Measurements from ENCODE around the gene IGSF9B. TPM values are rescaled to one million over a fixed set of nuclear protein-coding genes. Genes with fewer than 3 reads are reported as not detected.

Gene IGSF9B
- total RNA-seq, 2 experiments from 2014 or later: 0.95 to 2.8 TPM

DNA sequence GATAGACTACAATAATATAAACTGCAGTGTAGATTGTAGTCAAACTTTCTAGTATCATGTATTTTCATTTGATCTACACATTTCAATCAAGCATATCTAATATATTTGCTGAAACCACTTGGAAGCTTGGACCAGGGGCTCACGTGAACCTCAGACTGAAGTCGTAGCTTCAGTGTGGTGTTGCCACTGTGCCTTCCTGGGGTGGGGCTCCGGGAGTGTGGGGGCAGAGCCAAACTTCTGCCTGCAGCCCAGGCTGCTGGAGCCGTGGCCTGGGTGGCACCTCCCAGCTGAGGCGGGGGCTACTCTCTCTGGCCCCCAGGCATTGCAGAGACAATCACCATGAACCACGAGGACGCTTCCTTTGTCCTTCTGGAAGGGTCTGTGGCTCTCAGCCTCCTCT is 36.3 kb upstream of the IGSF9B start:
- TF ChIP-seq, protein P1, sequence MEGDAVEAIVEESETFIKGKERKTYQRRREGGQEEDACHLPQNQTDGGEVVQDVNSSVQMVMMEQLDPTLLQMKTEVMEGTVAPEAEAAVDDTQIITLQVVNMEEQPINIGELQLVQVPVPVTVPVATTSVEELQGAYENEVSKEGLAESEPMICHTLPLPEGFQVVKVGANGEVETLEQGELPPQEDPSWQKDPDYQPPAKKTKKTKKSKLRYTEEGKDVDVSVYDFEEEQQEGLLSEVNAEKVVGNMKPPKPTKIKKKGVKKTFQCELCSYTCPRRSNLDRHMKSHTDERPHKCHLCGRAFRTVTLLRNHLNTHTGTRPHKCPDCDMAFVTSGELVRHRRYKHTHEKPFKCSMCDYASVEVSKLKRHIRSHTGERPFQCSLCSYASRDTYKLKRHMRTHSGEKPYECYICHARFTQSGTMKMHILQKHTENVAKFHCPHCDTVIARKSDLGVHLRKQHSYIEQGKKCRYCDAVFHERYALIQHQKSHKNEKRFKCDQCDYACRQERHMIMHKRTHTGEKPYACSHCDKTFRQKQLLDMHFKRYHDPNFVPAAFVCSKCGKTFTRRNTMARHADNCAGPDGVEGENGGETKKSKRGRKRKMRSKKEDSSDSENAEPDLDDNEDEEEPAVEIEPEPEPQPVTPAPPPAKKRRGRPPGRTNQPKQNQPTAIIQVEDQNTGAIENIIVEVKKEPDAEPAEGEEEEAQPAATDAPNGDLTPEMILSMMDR (conservative IDR thresholded peaks at IDR 0.05; ENCODE audit: low read length): no peak
- TF ChIP-seq EZH2phosphoT487 (IDR thresholded peaks at IDR 0.05; ENCODE audit: borderline replicate concordance, low read depth, low read length): no peak
- Histone ChIP-seq H3K9me3 (ENCODE audit: low read length) (no peaks in the 10 kb centered on the region), H3K4me3 (ENCODE audit: low read depth, low read length, poor library complexity, severe bottlenecking) (no peak overlapping the region), H3K36me3 (ENCODE audit: insufficient read depth, low read length) (no peaks in the 10 kb centered on the region), H4K20me1 (ENCODE audit: insufficient read depth, low read length) (no peaks in the 10 kb centered on the region), H3K79me2 (ENCODE audit: insufficient read depth, low read depth, low read length) (no peaks in the 10 kb centered on the region), H3K27ac (ENCODE audit: low read depth, low read length, poor library complexity, severe bottlenecking) (no peak overlapping the region), H3K4me2 (ENCODE audit: low read length) (no peak overlapping the region), H3K4me1 (ENCODE audit: insufficient read depth, low read length, poor library complexity, severe bottlenecking) (no peaks in the 10 kb centered on the region), H2AFZ (ENCODE audit: low read length) (no peak overlapping the region), H3K9me2 (ENCODE audit: insufficient read depth, low read length) (no peaks in the 10 kb centered on the region)
- BruUV-seq (replicated peaks): no TSS peak
- intact Hi-C loops (cut with micrococcal nuclease; ENCODE audit: unreplicated experiment): no loop called here
- CTCF ChIA-PET (ENCODE audit: unreplicated experiment): no interaction called here
- POLR2A ChIA-PET: no interaction called here
- no peak for DNase-seq (ENCODE audit: low spot score)

DNA sequence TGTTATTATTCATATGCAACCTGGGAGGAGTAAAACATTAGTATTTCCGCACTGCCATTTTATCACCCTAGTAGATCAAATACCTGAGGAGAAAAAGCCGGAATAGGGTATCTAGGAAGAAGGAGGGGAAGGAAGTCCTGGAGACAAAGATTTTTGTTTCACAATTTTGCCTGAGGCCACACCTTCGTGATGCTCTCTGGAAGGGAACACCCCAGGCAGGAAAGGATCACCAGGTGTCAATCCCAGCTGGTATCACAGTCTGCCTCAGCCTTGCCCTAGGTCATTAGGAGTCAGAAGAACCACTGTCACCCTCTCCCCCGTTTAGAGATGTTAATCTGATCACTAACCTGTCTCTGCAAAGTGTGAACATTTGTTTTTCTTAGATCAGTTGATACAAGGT is 35.4 kb upstream of the IGSF9B start:
- intact Hi-C loops (cut with micrococcal nuclease; ENCODE audit: unreplicated experiment): no loop called here
- Histone ChIP-seq H3K9me3 (ENCODE audit: low read length) (no peaks in the 10 kb centered on the region), H3K9me2 (ENCODE audit: insufficient read depth, low read length) (no peaks in the 10 kb centered on the region), H3K27ac (ENCODE audit: low read depth, low read length, poor library complexity, severe bottlenecking) (no peak overlapping the region), H3K79me2 (ENCODE audit: insufficient read depth, low read depth, low read length) (no peaks in the 10 kb centered on the region), H3K36me3 (ENCODE audit: insufficient read depth, low read length) (no peaks in the 10 kb centered on the region), H3K4me1 (ENCODE audit: insufficient read depth, low read length, poor library complexity, severe bottlenecking) (no peaks in the 10 kb centered on the region), H2AFZ (ENCODE audit: low read length) (no peak overlapping the region), H3K4me3 (ENCODE audit: low read depth, low read length, poor library complexity, severe bottlenecking) (no peak overlapping the region), H3K4me2 (ENCODE audit: low read length) (no peak overlapping the region), H4K20me1 (ENCODE audit: insufficient read depth, low read length) (no peaks in the 10 kb centered on the region)
- POLR2A ChIA-PET: no interaction called here
- CTCF ChIA-PET (ENCODE audit: unreplicated experiment): no interaction called here
- DNase-seq (ENCODE audit: low spot score): no peak
- TF ChIP-seq, protein P1 (conservative IDR thresholded peaks at IDR 0.05; ENCODE audit: low read length): no peak
- no TSS peak for BruUV-seq (replicated peaks)

DNA sequence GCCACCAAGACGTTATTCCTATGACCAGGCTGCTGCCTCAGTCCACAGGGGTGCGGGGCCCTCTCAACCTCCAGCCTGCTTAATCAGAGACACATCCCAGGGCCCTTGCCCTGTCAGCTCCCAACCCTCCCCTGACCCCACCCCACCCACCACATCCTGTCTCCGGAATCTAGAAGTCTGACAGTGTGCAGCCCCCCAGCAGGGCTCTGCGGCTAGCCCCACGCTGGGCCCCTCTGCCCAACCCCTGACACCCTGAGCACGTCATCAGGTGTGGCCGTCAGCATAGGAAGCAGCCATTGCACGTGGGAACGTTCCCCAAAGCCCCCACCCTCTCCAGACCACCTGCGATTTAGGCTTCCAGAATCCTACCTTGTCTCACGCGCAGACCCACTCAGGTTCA is 34.3 kb upstream of the IGSF9B start:
- Histone ChIP-seq H3K4me1 (ENCODE audit: insufficient read depth, low read length, poor library complexity, severe bottlenecking) (no peaks in the 10 kb centered on the region), H3K79me2 (ENCODE audit: insufficient read depth, low read depth, low read length) (no peaks in the 10 kb centered on the region), H3K9me3 (ENCODE audit: low read length) (no peaks in the 10 kb centered on the region), H3K36me3 (ENCODE audit: insufficient read depth, low read length) (no peaks in the 10 kb centered on the region), H3K27ac (ENCODE audit: low read depth, low read length, poor library complexity, severe bottlenecking) (no peak overlapping the region), H3K4me3 (ENCODE audit: low read depth, low read length, poor library complexity, severe bottlenecking) (no peak overlapping the region), H2AFZ (ENCODE audit: low read length) (no peak overlapping the region), H3K4me2 (ENCODE audit: low read length) (no peak overlapping the region), H4K20me1 (ENCODE audit: insufficient read depth, low read length) (no peaks in the 10 kb centered on the region), H3K9me2 (ENCODE audit: insufficient read depth, low read length) (no peaks in the 10 kb centered on the region)
- intact Hi-C loops (cut with micrococcal nuclease; ENCODE audit: unreplicated experiment): no loop called here
- no peak for TF ChIP-seq EZH2phosphoT487 (IDR thresholded peaks at IDR 0.05; ENCODE audit: borderline replicate concordance, low read depth, low read length)
- TF ChIP-seq, protein P1 (conservative IDR thresholded peaks at IDR 0.05; ENCODE audit: low read length): no peak
- CTCF ChIA-PET (ENCODE audit: unreplicated experiment): no interaction called here
- POLR2A ChIA-PET: no interaction called here
- no peak for DNase-seq (ENCODE audit: low spot score)
- BruUV-seq (replicated peaks): no TSS peak
